K562 (cell line): ENCODE results near the gene TUBG2. TPM values are rescaled to one million over a fixed set of nuclear protein-coding genes. Genes with fewer than 3 reads are reported as not detected.

Source experiments
- ATAC-seq: fragments of 200-7000 bp; cut with Tn5 transposase; 3 replicates; pipeline ENCODE4 v1.9.1; 2020; ENCODE audit warnings: moderate library complexity
- BruUV-seq: library from RNA; stranded (reverse); fragments of 400-500 nt; replicated peaks from 2 replicates; lab custom pipeline; 2021; lab: Mats Ljungman, UMichigan
- CTCF ChIA-PET: fragments of 300-600 bp; formaldehyde crosslinking; extraction: SDS; loops from one replicate; lab custom pipeline; 2021; ENCODE audit warnings: low intra/inter-chr PET ratio; lab: Yijun Ruan, JAX
- POLR2A ChIA-PET: fragments of 300-600, 350-650 bp; sonication (Branson Sonifier 250); formaldehyde crosslinking; extraction: SDS; loops from one replicate; lab custom pipeline; 2021; ENCODE audit warnings: antibody characterized with exemption, inconsistent platforms; lab: Yijun Ruan, JAX
- DNase-seq, 4 experiments: peaks; one replicate each; pipeline versions ENCODE4 v3.0.0 to v3.0.0-alpha.2; 2011 to 2018; ENCODE audit warnings: low spot score in 3 of 4, mixed read lengths in 3 of 4; ENCODE audit errors: extremely low read depth in 1 of 4
- FAIRE-seq: peaks from 2 replicates; lab custom pipeline; 2011; peaks lifted over from hg19 to GRCh38; lab: Jason Lieb, UNC
- H2AFZ ChIP-seq: 2 replicates; pipeline ENCODE4 v1.6.0; 2011; ENCODE audit warnings: low read depth, low read length, control low read depth, inconsistent platforms
- H3K27ac ChIP-seq: fragments of 200-600 bp; 3 replicates; pipeline ENCODE4 v1.8.0; 2011; ENCODE audit warnings: low read depth, mild to moderate bottlenecking, control low read depth, inconsistent platforms, low read length, moderate library complexity, mixed read lengths; ENCODE audit errors: extremely low read depth
- H3K27me3 ChIP-seq, 2 experiments: fragments of 300-600 bp in 1 of 2; 2 replicates in 1 of 2; 3 replicates in 1 of 2; pipeline versions ENCODE4 v1.6.0 to v1.8.0; 2011; ENCODE audit warnings: inconsistent platforms in 2 of 2, low read length in 2 of 2, mild to moderate bottlenecking in 1 of 2, mixed read lengths in 1 of 2, moderate library complexity in 1 of 2; ENCODE audit not compliant: control insufficient read depth in 2 of 2, insufficient read depth in 2 of 2
- H3K36me3 ChIP-seq: fragments of 300-600 bp; 3 replicates; pipeline ENCODE4 v1.8.0; 2011; ENCODE audit warnings: mild to moderate bottlenecking, low read length, inconsistent platforms; ENCODE audit not compliant: control insufficient read depth, insufficient read depth
- H3K4me1 ChIP-seq, 2 experiments: fragments of 200-600 bp in 1 of 2; replicated peaks in 1 of 2; 2 replicates in 1 of 2; 3 replicates in 1 of 2; pipeline versions ENCODE4 v1.5.1 to v1.8.0; 2011; ENCODE audit warnings: inconsistent platforms in 2 of 2, low read length in 2 of 2, mild to moderate bottlenecking in 1 of 2, mixed read lengths in 1 of 2, moderate library complexity in 1 of 2; ENCODE audit not compliant: control insufficient read depth in 2 of 2, insufficient read depth in 2 of 2
- H3K4me2 ChIP-seq: 2 replicates; pipeline ENCODE4 v1.6.1; 2011; ENCODE audit warnings: low read length, control low read depth, inconsistent platforms, mixed read lengths; ENCODE audit not compliant: insufficient read depth
- H3K4me3 ChIP-seq: fragments of 200-600 bp; sonication (generic), shearing (Covaris generic); 2 replicates; pipeline ENCODE4 v1.5.1; 2016; ENCODE audit warnings: control low read depth, inconsistent platforms
- H3K79me2 ChIP-seq: fragments of 200-600 bp; 3 replicates; pipeline ENCODE4 v1.8.0; 2011; ENCODE audit warnings: low read length, inconsistent platforms; ENCODE audit not compliant: control insufficient read depth, insufficient read depth
- H3K9ac ChIP-seq, 2 experiments: 2 replicates each; pipeline versions ENCODE4 v1.6.0 to v1.6.1; 2011; ENCODE audit warnings: low read depth in 2 of 2, low read length in 2 of 2, control low read depth in 1 of 2, inconsistent platforms in 1 of 2, mild to moderate bottlenecking in 1 of 2, mixed read lengths in 1 of 2; ENCODE audit not compliant: insufficient read depth in 1 of 2
- H3K9me1 ChIP-seq: one replicate; pipeline ENCODE4 v1.6.0; 2011; ENCODE audit warnings: inconsistent platforms, mild to moderate bottlenecking, low read length, moderate library complexity; ENCODE audit not compliant: control insufficient read depth, insufficient read depth
- H3K9me3 ChIP-seq: replicated peaks from 2 replicates; pipeline ENCODE4 v1.5.1; 2011; ENCODE audit warnings: low read depth, low read length, inconsistent platforms; ENCODE audit not compliant: control insufficient read depth, insufficient read depth
- H4K20me1 ChIP-seq: replicated peaks from 2 replicates; pipeline ENCODE4 v1.6.1; 2011; ENCODE audit warnings: low read length, inconsistent platforms, mixed read lengths; ENCODE audit not compliant: control insufficient read depth, insufficient read depth
- BCOR ChIP-seq: fragments of 450-650 bp; IDR thresholded peaks from 2 replicates; pipeline ENCODE4 v1.6.1; 2016
- CEBPG ChIP-seq, 3 experiments: fragments of 200-800 bp in 1 of 3; sonication (Bioruptor generic) in 1 of 3; sonication (generic) in 1 of 3; formaldehyde crosslinking in 1 of 3; IDR thresholded peaks in 2 of 3; conservative IDR thresholded peaks in 1 of 3; 2 replicates each; pipeline versions ENCODE4 v1.6.1 to v1.8.0; 2016 to 2022; ENCODE audit warnings: missing compliant biosample characterization in 2 of 3, missing genetic modification characterization in 2 of 3, mild to moderate bottlenecking in 1 of 3, missing genetic modification reagents in 1 of 3
- CTCF ChIP-seq, 3 experiments: IDR thresholded peaks in 2 of 3; conservative IDR thresholded peaks in 1 of 3; 2 replicates each; pipeline ENCODE4 v1.5.1; 2011 to 2012; ENCODE audit warnings: low read length in 3 of 3, mild to moderate bottlenecking in 3 of 3, control low read depth in 2 of 3, improper control_type of control experiment in 1 of 3, inconsistent platforms in 1 of 3, low read depth in 1 of 3, mixed read lengths in 1 of 3, moderate library complexity in 1 of 3; ENCODE audit not compliant: insufficient read depth in 2 of 3
- CTCFL ChIP-seq: IDR thresholded peaks from 2 replicates; pipeline ENCODE4 v1.6.1; 2011; ENCODE audit warnings: borderline replicate concordance, low read depth, mild to moderate bottlenecking, moderate library complexity, low read length; ENCODE audit not compliant: insufficient read depth, poor library complexity, severe bottlenecking
- KLF10 ChIP-seq: fragments of 250-450 bp; sonication (Bioruptor Pico); IDR thresholded peaks from 2 replicates; pipeline ENCODE4 v1.6.1; 2021; ENCODE audit warnings: matching md5 sums
- NFIC ChIP-seq: fragments of 450-650 bp; IDR thresholded peaks from 2 replicates; pipeline ENCODE4 v1.6.1; 2017; ENCODE audit warnings: mild to moderate bottlenecking, inconsistent platforms
- RBFOX2 ChIP-seq: fragments of 200-400 bp; formaldehyde crosslinking; IDR thresholded peaks from 2 replicates; pipeline ENCODE4 v1.6.1; 2017; ENCODE audit warnings: low read depth, mild to moderate bottlenecking, low read length, moderate library complexity
- SRSF1 ChIP-seq: fragments of 200-400 bp; formaldehyde crosslinking; IDR thresholded peaks from 2 replicates; pipeline ENCODE4 v1.6.1; 2017; ENCODE audit warnings: mild to moderate bottlenecking, low read depth, low read length, moderate library complexity
- TBL1XR1 ChIP-seq, 2 experiments: IDR thresholded peaks; 2 replicates each; pipeline ENCODE4 v1.6.1; 2012; ENCODE audit warnings: improper control_type of control experiment in 2 of 2, low read length in 2 of 2, mild to moderate bottlenecking in 1 of 2
- WHSC1 ChIP-seq: IDR thresholded peaks from one replicate; pipeline ENCODE4 v1.6.1; 2012; ENCODE audit warnings: low read length, control low read depth, inconsistent platforms
- ZBTB7A ChIP-seq: IDR thresholded peaks from 2 replicates; pipeline ENCODE4 v1.6.1; 2011; ENCODE audit warnings: low read depth, mild to moderate bottlenecking, low read length, moderate library complexity, borderline replicate concordance; ENCODE audit not compliant: control insufficient read depth
- ZFP91 ChIP-seq: sonication (generic); formaldehyde crosslinking; IDR thresholded peaks from 2 replicates; pipeline ENCODE4 v1.8.0; 2022; ENCODE audit warnings: mild to moderate bottlenecking, missing genetic modification reagents
- ZKSCAN1 ChIP-seq: fragments of 150-350 bp; IDR thresholded peaks from 2 replicates; pipeline ENCODE4 v1.6.1; 2016; ENCODE audit warnings: low read depth, low read length
- ZNF778 ChIP-seq: fragments of 450-650 bp; formaldehyde crosslinking; IDR thresholded peaks from 2 replicates; pipeline ENCODE4 v1.4.0; 2020; ENCODE audit warnings: mild to moderate bottlenecking, moderate library complexity
- WGBS: fragments of 100-300 bp; shearing (Covaris generic); methylation state at CpG from one replicate; pipeline ENCODE4 v1.1.6; 2016; ENCODE audit warnings: low coverage, mixed read lengths; ENCODE audit not compliant: insufficient coverage; ENCODE audit errors: missing lambda C conversion rate; 5-methylcytosine and 5-hydroxymethylcytosine counted together
- in situ Hi-C: fragments of 300-500 bp; cut with MboI; formaldehyde crosslinking; loops from 4 replicates; pipeline ENCODE4 v1.15.0; 2018; ENCODE audit warnings: inconsistent platforms, mixed read lengths
- intact Hi-C: fragments of 100-400 bp; cut with micrococcal nuclease; formaldehyde crosslinking; loops from 2 replicates; pipeline ENCODE4 v1.14.2; 2022
- polyA plus RNA-seq, 8 experiments: library from polyadenylated mRNA; depleted of rRNA in 4 of 8; stranded (reverse) in 5 of 8; unstranded in 3 of 8; fragments of >200 nt; fragmentation: Nextera tagmentation in 2 of 8; fragmentation: Illumina TruSeq in 1 of 8; extraction: Ambion mirVana in 2 of 8; extraction: Trizol in 1 of 8; gene quantifications; 2 replicates each; pipeline versions ENCODE4 v1.2.1 to v1.2.3, GENCODE V29; 2011 to 2014; ENCODE audit warnings: inconsistent platforms in 1 of 8, missing spikeins in 1 of 8
- total RNA-seq, 7 experiments: library from RNA; depleted of rRNA in 6 of 7; stranded (reverse); fragments of >200 nt in 6 of 7; fragmentation: Illumina TruSeq in 2 of 7; extraction: Trizol in 2 of 7; gene quantifications; 2 replicates each; pipeline versions ENCODE4 v1.2.1 to v1.2.3, GENCODE V29; 2011 to 2021; ENCODE audit warnings: low replicate concordance in 1 of 7

The TUBG2 gene
- total and polyA plus RNA-seq, 9 of the 15 experiments (the other 6 are each of a cell fraction or from before 2014, with no cell fraction given) = 0.09 to 0.80 (median 0.24) TPM; not detected in 2

DNA sequence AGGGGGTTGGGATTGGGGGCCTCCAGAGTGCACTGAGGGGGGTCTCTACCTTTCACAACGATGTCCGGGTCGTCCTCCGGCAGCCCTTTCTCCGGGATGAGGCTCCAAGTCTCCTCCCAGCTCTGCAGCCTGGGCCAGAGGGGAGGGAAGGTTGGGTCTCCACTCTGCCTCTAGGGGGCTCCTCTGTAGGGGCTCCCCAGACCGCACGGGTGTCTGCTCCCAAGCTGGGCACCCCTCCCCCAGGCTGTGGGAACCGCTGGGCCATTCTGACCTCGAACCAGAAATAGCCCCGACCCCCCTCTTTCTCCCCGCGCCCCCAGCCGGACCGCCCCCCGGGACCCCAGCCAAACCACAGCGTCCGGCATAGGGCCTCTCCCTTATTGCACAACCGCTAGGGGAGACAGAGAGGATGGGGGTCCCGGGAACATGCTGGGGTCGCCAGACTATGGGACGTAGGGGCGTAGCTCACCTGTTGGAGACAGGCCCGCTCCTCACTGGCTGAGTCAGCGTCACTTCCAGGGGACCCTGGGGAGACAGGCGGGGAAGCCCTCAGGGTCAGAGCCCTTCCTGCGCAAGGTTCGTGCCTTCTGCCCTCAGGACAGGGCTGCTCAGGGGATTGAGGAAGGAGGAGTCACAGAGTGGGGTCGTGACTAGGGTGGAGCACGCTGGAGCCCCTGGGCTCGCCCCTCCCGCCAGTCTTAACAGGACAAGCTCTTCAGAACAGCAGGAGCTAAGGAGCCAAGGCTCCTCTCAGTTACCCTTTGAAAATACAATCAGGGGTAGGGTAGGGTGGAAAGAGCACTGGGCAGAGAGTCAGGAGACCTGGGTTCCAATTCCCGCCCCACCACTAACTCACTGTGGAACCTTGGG, 15.0 kb downstream of the TUBG2 start:
- H3K9ac ChIP-seq = peak overlapping the region; percentile 51 to 94
- H2AFZ ChIP-seq = no peak overlapping the region
- intact Hi-C loops (no loop called here), in situ Hi-C loops (no loop called here)
- BruUV-seq = TSS peak; percentile 29
- H3K9me3 ChIP-seq = no peaks in the 10 kb centered on the region
- no peaks in the 10 kb centered on the region for H3K27me3 ChIP-seq
- POLR2A ChIA-PET = interaction anchor here (0.6 kb wide), 3 partner anchors 28 to 150 kb away, joined by 3 read pairs; partner anchors contain the start of gene BECN1
- H3K79me2 ChIP-seq = peaks cover 31% of the 10 kb centered on the region
- CTCF ChIA-PET = no interaction called here
- peak overlapping the region; percentile 59 for H3K4me2 ChIP-seq
- peak; percentile 30 for ATAC-seq
- H3K4me3 ChIP-seq = peak overlapping the region; percentile 7; the same call in 1 of the 2 replicates
- H3K27ac ChIP-seq = peak overlapping the region; percentile 48
- H3K9me1 ChIP-seq = no peaks in the 10 kb centered on the region
- 32% methylated on average over 24 of the region's 32 CpGs for WGBS
- peaks cover 48% of the 10 kb centered on the region; the same call in 2 of the 3 replicates for H3K36me3 ChIP-seq
- H4K20me1 ChIP-seq = peaks cover 5% of the 10 kb centered on the region
- DNase-seq = peak; percentile 75 to 84 (median 82)
- peak; percentile 82 for FAIRE-seq
- peaks cover 20 to 71% of the 10 kb centered on the region in 2 experiments for H3K4me1 ChIP-seq
- no peak for TF ChIP-seq ZNF778 (CRISPR knock-in tag)
- TF ChIP-seq BCOR = peak; percentile 68
- TF ChIP-seq ZKSCAN1 = 0 out of 2 replicates have a peak, but pooled peaks have one; percentile 15
- TF ChIP-seq NFIC = peak; percentile 65
- TF ChIP-seq TBL1XR1 (IDR thresholded peaks at IDR 0.05; ENCODE audit: low read length in 2 of 2) = 0 out of 4 replicates have a peak, but pooled peaks of 1 of the 2 experiments have one; percentile 18
- no peak for TF ChIP-seq ZFP91 (CRISPR knock-in tag)
- no peak for TF ChIP-seq SRSF1
- TF ChIP-seq CEBPG (CRISPR knock-in tag; IDR thresholded peaks at IDR 0.05) = peak; percentile 75
- TF ChIP-seq CEBPG (tag; conservative IDR thresholded peaks at IDR 0.05 in 1 of 2, IDR thresholded peaks at IDR 0.05 in 1 of 2) = peak; percentile 27 to 59; a peak in 3 of 4 replicates
- TF ChIP-seq ZBTB7A = peak; percentile 96; the same call in 1 of the 2 replicates
- no peak for TF ChIP-seq KLF10 (CRISPR knock-in tag)
- TF ChIP-seq CTCFL = peak; percentile 77
- TF ChIP-seq WHSC1 = no peak
- peak; percentile 52 to 66 (median 59); a peak in 5 of 6 replicates for TF ChIP-seq CTCF (IDR thresholded peaks at IDR 0.05 in 2 of 3, conservative IDR thresholded peaks at IDR 0.05 in 1 of 3; ENCODE audit: insufficient read depth in 2 of 3, low read depth in 1 of 3, low read length in 3 of 3)
- TF ChIP-seq RBFOX2 = peak; percentile 46; the same call in 1 of the 2 replicates
